ENCODE measurements around the gene WBP1.
A peak's percentile ranks its signal among the peaks of the same experiment; 100 is the strongest.

The WBP1 gene

GRCh38 chr2:74502720-74503505, 44.7 kb downstream of the WBP1 start:
- Histone ChIP-seq H3K36me3 (replicated peaks) (peaks cover 14% of the 10 kb centered on the region), H3K4me1 (peaks cover 3% of the 10 kb centered on the region), H3K9me3 (no peaks in the 10 kb centered on the region), H3K4me3 (no peak overlapping the region), H3K27me3 (ENCODE audit: low read depth) (no peaks in the 10 kb centered on the region)
- DNase-seq (ENCODE audit: low spot score in 2 of 2) = no peak
- in situ Hi-C loops (cut with MboI; ENCODE audit: low sequenced_read_pairs) = no loop called here

GRCh38 chr2:74503506-74504475, 45.6 kb downstream of the WBP1 start:
- Histone ChIP-seq H3K9me3 (no peaks in the 10 kb centered on the region), H3K36me3 (replicated peaks) (peaks cover 14% of the 10 kb centered on the region), H3K27me3 (ENCODE audit: low read depth) (no peaks in the 10 kb centered on the region), H3K4me3 (no peak overlapping the region), H3K4me1 (peaks cover 4% of the 10 kb centered on the region)
- in situ Hi-C loops (cut with MboI; ENCODE audit: low sequenced_read_pairs) = no loop called here
- no peak for DNase-seq (ENCODE audit: low spot score in 2 of 2)

- no peak for DNase-seq (ENCODE audit: low spot score in 2 of 2)
- H3K9me3 ChIP-seq = no peaks in the 10 kb centered on the region
- peaks cover 14% of the 10 kb centered on the region for H3K36me3 ChIP-seq (replicated peaks)
- peaks cover 4% of the 10 kb centered on the region for H3K4me1 ChIP-seq
- no peaks in the 10 kb centered on the region for H3K27me3 ChIP-seq (ENCODE audit: low read depth)
- no peak overlapping the region for H3K4me3 ChIP-seq
- in situ Hi-C loops (cut with MboI; ENCODE audit: low sequenced_read_pairs) = no loop called here
Measured at GRCh38 chr2:74504591-74504990, 46.4 kb downstream of the WBP1 start.

- in situ Hi-C loops (cut with MboI; ENCODE audit: low sequenced_read_pairs) = no loop called here
- H3K36me3 ChIP-seq (replicated peaks) = peaks cover 14% of the 10 kb centered on the region
- H3K27me3 ChIP-seq (ENCODE audit: low read depth) = no peaks in the 10 kb centered on the region
- no peaks in the 10 kb centered on the region for H3K9me3 ChIP-seq
- no peak for DNase-seq (ENCODE audit: low spot score in 2 of 2)
- H3K4me3 ChIP-seq = no peak overlapping the region
- H3K4me1 ChIP-seq = peaks cover 4% of the 10 kb centered on the region
Measured at GRCh38 chr2:74505448-74506246, 47.4 kb downstream of the WBP1 start.

- Histone ChIP-seq H3K4me3 (peak within 1 kb of the TSS; percentile 99), H3K27me3 (ENCODE audit: low read depth) (no peaks in the 10 kb centered on the region), H3K4me1 (peaks cover 4% of the 10 kb centered on the region), H3K9me3 (no peaks in the 10 kb centered on the region), H3K36me3 (replicated peaks) (peaks cover 14% of the 10 kb centered on the region)
- in situ Hi-C loops (cut with MboI; ENCODE audit: low sequenced_read_pairs) = no loop called here
- DNase-seq (ENCODE audit: low spot score in 2 of 2) = peak; percentile 96 to 99
Measured at GRCh38 chr2:74507145-74507925, 49.1 kb downstream of the WBP1 start, which contains the start of gene PCGF1. PCGF1 (minus strand) TSS chr2:74507695; CDS start chr2:74507668, 27 bp downstream.

GRCh38 chr2:74507926-74508520, 49.8 kb downstream of the WBP1 start:
- in situ Hi-C loops (cut with MboI; ENCODE audit: low sequenced_read_pairs) = no loop called here
- no peak for DNase-seq (ENCODE audit: low spot score in 2 of 2)
- Histone ChIP-seq H3K27me3 (ENCODE audit: low read depth) (no peaks in the 10 kb centered on the region), H3K4me3 (peak overlapping the region; percentile 99), H3K4me1 (peaks cover 4% of the 10 kb centered on the region), H3K9me3 (no peaks in the 10 kb centered on the region), H3K36me3 (replicated peaks) (peaks cover 14% of the 10 kb centered on the region)

GRCh38 chr2:74510272-74510671, 52.0 kb downstream of the WBP1 start:
- in situ Hi-C loops (cut with MboI; ENCODE audit: low sequenced_read_pairs) = no loop called here
- Histone ChIP-seq H3K9me3 (no peaks in the 10 kb centered on the region), H3K27me3 (ENCODE audit: low read depth) (no peaks in the 10 kb centered on the region), H3K4me3 (no peak overlapping the region), H3K36me3 (replicated peaks) (peaks cover 9% of the 10 kb centered on the region), H3K4me1 (peaks cover 4% of the 10 kb centered on the region)
- DNase-seq (ENCODE audit: low spot score in 2 of 2) = no peak

Measured in HAP-1 (cell line).